HepG2 (cell line): Measurements from ENCODE around the gene RBM12. TPM values are rescaled to one million over a fixed set of nuclear protein-coding genes. Genes with fewer than 3 reads are reported as not detected.

Source experiments
- ETV5 ChIP-seq: IDR thresholded peaks from 2 replicates; pipeline ENCODE4 v1.6.1; 2018; ENCODE audit warnings: missing biosample characterization, missing genetic modification reagents, inconsistent platforms, borderline replicate concordance
- GZF1 ChIP-seq: sonication (generic); formaldehyde crosslinking; IDR thresholded peaks from 2 replicates; pipeline ENCODE4 v1.5.1; 2020; ENCODE audit warnings: mild to moderate bottlenecking, missing genetic modification reagents
- KDM1A ChIP-seq: IDR thresholded peaks from 2 replicates; pipeline ENCODE4 v1.6.1; 2016; ENCODE audit warnings: missing compliant biosample characterization
- KDM3A ChIP-seq: IDR thresholded peaks from 2 replicates; pipeline ENCODE4 v1.6.1; 2018; ENCODE audit warnings: low read depth, missing compliant biosample characterization
- KLF11 ChIP-seq: IDR thresholded peaks from 2 replicates; pipeline ENCODE4 v1.6.1; 2016; ENCODE audit warnings: missing compliant biosample characterization
- MEIS1 ChIP-seq: sonication (generic); formaldehyde crosslinking; IDR thresholded peaks from 2 replicates; pipeline ENCODE4 v1.9.0; 2021; ENCODE audit warnings: mild to moderate bottlenecking, missing genetic modification reagents, moderate library complexity, borderline replicate concordance
- NFE2 ChIP-seq: sonication (generic); formaldehyde crosslinking; IDR thresholded peaks from 2 replicates; pipeline ENCODE4 v1.4.0; 2020; ENCODE audit warnings: missing genetic modification reagents
- NR2F6 ChIP-seq, 2 experiments: IDR thresholded peaks; 2 replicates each; pipeline ENCODE4 v1.6.1; 2016; ENCODE audit warnings: antibody characterized with exemption in 1 of 2, mild to moderate bottlenecking in 1 of 2
- PAF1 ChIP-seq: IDR thresholded peaks from 2 replicates; pipeline ENCODE4 v1.6.1; 2016; ENCODE audit warnings: missing genetic modification reagents, missing compliant biosample characterization
- TAF1 ChIP-seq: sonication (generic); formaldehyde crosslinking; IDR thresholded peaks from 2 replicates; pipeline ENCODE4 v1.4.0; 2020; ENCODE audit warnings: missing genetic modification reagents
- TBX2 ChIP-seq: sonication (generic); formaldehyde crosslinking; IDR thresholded peaks from 2 replicates; pipeline ENCODE4 v1.5.0; 2020; ENCODE audit warnings: missing genetic modification reagents, mild to moderate bottlenecking, borderline replicate concordance
- TSC22D2 ChIP-seq: sonication (generic); formaldehyde crosslinking; IDR thresholded peaks from 2 replicates; pipeline ENCODE4 v1.5.1; 2020; ENCODE audit warnings: missing genetic modification reagents, mild to moderate bottlenecking, borderline replicate concordance
- ZFYVE20 ChIP-seq: sonication (generic); formaldehyde crosslinking; IDR thresholded peaks from 2 replicates; pipeline ENCODE4 v1.8.0; 2023; ENCODE audit warnings: low read depth, mild to moderate bottlenecking, moderate library complexity, missing genetic modification reagents, borderline replicate concordance
- ZNF44 ChIP-seq: sonication (generic); formaldehyde crosslinking; IDR thresholded peaks from 2 replicates; pipeline ENCODE4 v1.5.1; 2020; ENCODE audit warnings: mild to moderate bottlenecking, missing genetic modification reagents
- ZNF496 ChIP-seq: sonication (generic); formaldehyde crosslinking; IDR thresholded peaks from 2 replicates; pipeline ENCODE4 v1.8.1; 2023; ENCODE audit warnings: mild to moderate bottlenecking, moderate library complexity, missing genetic modification reagents; ENCODE audit not compliant: insufficient replicate concordance
- ZNF883 ChIP-seq: sonication (generic); formaldehyde crosslinking; IDR thresholded peaks from 2 replicates; pipeline ENCODE4 v1.5.1; 2020; ENCODE audit warnings: mild to moderate bottlenecking, missing genetic modification reagents; ENCODE audit errors: not compliant biosample characterization
- polyA plus RNA-seq, 8 experiments: library from polyadenylated mRNA; depleted of rRNA in 3 of 8; stranded (reverse) in 7 of 8; unstranded in 1 of 8; fragments of >200 nt; fragmentation: Illumina TruSeq in 4 of 8; extraction: Trizol in 4 of 8; gene quantifications; 2 replicates each; pipeline versions ENCODE4 v1.2.1 to v1.2.3, GENCODE V29; 2011 to 2016; ENCODE audit warnings: low read depth in 4 of 8, missing spikeins in 1 of 8, mixed read lengths in 1 of 8; ENCODE audit not compliant: insufficient read depth in 1 of 8
- total RNA-seq, 5 experiments: library from RNA; depleted of rRNA; stranded (reverse); fragments of >200 nt; fragmentation: Illumina TruSeq; extraction: Trizol; gene quantifications; 2 replicates each; pipeline ENCODE4 v1.2.3, GENCODE V29; 2016; ENCODE audit warnings: low read depth in 1 of 5
- TF ChIP-seq, protein P1 (sequence below): IDR thresholded peaks from 2 replicates; pipeline ENCODE4 v1.6.1; 2016; ENCODE audit warnings: mild to moderate bottlenecking, missing biosample characterization, missing genetic modification reagents
- TF ChIP-seq, protein P2 (sequence below): sonication (generic); formaldehyde crosslinking; IDR thresholded peaks from 2 replicates; pipeline ENCODE4 v1.8.0; 2022; ENCODE audit warnings: mild to moderate bottlenecking, missing genetic modification reagents, moderate library complexity
- TF ChIP-seq, protein P3 (sequence below): sonication (generic); formaldehyde crosslinking; IDR thresholded peaks from 2 replicates; pipeline ENCODE4 v1.8.1; 2023; ENCODE audit warnings: mild to moderate bottlenecking, inconsistent platforms, moderate library complexity, missing genetic modification reagents, borderline replicate concordance
- TF ChIP-seq, protein P4 (sequence below): sonication (generic); formaldehyde crosslinking; IDR thresholded peaks from 2 replicates; pipeline ENCODE4 v1.5.1; 2020; ENCODE audit warnings: mild to moderate bottlenecking, missing genetic modification reagents, borderline replicate concordance
- TF ChIP-seq, protein P5 (sequence below): sonication (generic); formaldehyde crosslinking; IDR thresholded peaks from 2 replicates; pipeline ENCODE4 v1.8.0; 2022; ENCODE audit warnings: mild to moderate bottlenecking, missing genetic modification reagents, moderate library complexity
- TF ChIP-seq, protein P6 (sequence below): sonication (generic); formaldehyde crosslinking; IDR thresholded peaks from 2 replicates; pipeline ENCODE4 v1.4.0; 2020; ENCODE audit warnings: mild to moderate bottlenecking, missing genetic modification reagents
- TF ChIP-seq, protein P7 (sequence below): sonication (generic); formaldehyde crosslinking; IDR thresholded peaks from 2 replicates; pipeline ENCODE4 v1.4.0; 2020; ENCODE audit warnings: missing genetic modification reagents, low read depth, mild to moderate bottlenecking, borderline replicate concordance
- TF ChIP-seq, protein P8 (sequence below): sonication (generic); formaldehyde crosslinking; IDR thresholded peaks from 2 replicates; pipeline ENCODE4 v1.8.1; 2023; ENCODE audit warnings: mild to moderate bottlenecking, missing genetic modification reagents, borderline replicate concordance

RBM12 gene
- total and polyA plus RNA-seq, 2 of the 13 experiments (the other 11 are each of a cell fraction or from before 2014, with no cell fraction given): 97.9 to 104 TPM

DNA sequence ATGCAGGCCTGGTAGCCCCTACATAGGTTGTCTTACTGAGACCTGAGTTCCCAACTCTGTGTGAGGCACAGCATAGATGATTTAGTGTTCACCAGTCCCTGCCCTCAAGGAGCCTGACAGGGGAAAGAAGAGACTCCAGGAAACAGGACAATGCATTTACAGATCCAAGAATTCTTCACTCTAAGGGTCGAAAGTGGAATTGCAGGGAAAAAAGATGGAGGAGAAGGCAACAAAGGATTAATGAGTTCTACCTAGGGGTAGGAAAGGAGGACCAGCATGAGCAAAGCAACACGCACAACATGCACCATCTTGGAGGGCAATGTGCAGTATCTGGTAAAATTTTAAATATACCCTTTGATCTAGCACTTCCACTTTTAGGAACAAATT lies 43.1 kb downstream of the RBM12 start (continued):
- TF ChIP-seq KDM3A (CRISPR knock-in tag): no peak
- 0 out of 2 replicates have a peak, but pooled peaks have one; percentile 34 for TF ChIP-seq ZNF44
- TF ChIP-seq PAF1 (CRISPR knock-in tag): 0 out of 2 replicates have a peak, but pooled peaks have one; percentile 59
- 0 out of 2 replicates have a peak, but pooled peaks have one; percentile 14 for TF ChIP-seq TBX2
- TF ChIP-seq, protein P1, sequence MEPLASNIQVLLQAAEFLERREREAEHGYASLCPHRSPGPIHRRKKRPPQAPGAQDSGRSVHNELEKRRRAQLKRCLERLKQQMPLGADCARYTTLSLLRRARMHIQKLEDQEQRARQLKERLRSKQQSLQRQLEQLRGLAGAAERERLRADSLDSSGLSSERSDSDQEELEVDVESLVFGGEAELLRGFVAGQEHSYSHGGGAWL (CRISPR knock-in tag): no peak
- TF ChIP-seq, protein P2, sequence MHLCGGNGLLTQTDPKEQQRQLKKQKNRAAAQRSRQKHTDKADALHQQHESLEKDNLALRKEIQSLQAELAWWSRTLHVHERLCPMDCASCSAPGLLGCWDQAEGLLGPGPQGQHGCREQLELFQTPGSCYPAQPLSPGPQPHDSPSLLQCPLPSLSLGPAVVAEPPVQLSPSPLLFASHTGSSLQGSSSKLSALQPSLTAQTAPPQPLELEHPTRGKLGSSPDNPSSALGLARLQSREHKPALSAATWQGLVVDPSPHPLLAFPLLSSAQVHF (CRISPR knock-in tag): no peak
- TF ChIP-seq, protein P3, sequence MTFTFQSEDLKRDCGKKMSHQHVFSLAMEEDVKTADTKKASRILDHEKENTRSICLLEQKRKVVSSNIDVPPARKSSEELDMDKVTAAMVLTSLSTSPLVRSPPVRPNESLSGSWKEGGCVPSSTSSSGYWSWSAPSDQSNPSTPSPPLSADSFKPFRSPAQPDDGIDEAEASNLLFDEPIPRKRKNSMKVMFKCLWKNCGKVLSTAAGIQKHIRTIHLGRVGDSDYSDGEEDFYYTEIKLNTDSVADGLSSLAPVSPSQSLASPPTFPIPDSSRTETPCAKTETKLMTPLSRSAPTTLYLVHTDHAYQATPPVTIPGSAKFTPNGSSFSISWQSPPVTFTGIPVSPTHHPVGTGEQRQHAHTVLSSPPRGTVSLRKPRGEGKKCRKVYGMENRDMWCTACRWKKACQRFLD (CRISPR knock-in tag): no peak
- TF ChIP-seq, protein P4, sequence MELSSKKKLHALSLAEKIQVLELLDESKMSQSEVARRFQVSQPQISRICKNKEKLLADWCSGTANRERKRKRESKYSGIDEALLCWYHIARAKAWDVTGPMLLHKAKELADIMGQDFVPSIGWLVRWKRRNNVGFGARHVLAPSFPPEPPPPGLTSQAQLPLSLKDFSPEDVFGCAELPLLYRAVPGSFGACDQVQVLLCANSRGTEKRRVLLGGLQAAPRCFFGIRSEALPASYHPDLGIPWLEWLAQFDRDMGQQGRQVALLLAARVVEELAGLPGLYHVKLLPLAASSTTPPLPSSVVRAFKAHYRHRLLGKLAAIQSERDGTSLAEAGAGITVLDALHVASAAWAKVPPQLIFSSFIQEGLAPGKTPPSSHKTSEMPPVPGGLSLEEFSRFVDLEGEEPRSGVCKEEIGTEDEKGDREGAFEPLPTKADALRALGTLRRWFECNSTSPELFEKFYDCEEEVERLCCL (CRISPR knock-in tag): 0 out of 2 replicates have a peak, but pooled peaks have one; percentile 36
- TF ChIP-seq NR2F6 (IDR thresholded peaks at IDR 0.05): no peak
- no peak for TF ChIP-seq NR2F6 (CRISPR knock-in tag; IDR thresholded peaks at IDR 0.05)
- TF ChIP-seq TSC22D2 (CRISPR knock-in tag): no peak
- TF ChIP-seq, protein P5, sequence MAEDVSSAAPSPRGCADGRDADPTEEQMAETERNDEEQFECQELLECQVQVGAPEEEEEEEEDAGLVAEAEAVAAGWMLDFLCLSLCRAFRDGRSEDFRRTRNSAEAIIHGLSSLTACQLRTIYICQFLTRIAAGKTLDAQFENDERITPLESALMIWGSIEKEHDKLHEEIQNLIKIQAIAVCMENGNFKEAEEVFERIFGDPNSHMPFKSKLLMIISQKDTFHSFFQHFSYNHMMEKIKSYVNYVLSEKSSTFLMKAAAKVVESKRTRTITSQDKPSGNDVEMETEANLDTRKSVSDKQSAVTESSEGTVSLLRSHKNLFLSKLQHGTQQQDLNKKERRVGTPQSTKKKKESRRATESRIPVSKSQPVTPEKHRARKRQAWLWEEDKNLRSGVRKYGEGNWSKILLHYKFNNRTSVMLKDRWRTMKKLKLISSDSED: no peak
- peak; percentile 37 for TF ChIP-seq ZNF883 (CRISPR knock-in tag)
- no peak for TF ChIP-seq ZNF496 (CRISPR knock-in tag)
- TF ChIP-seq ETV5 (CRISPR knock-in tag): no peak
- no peak for TF ChIP-seq KLF11
- no peak for TF ChIP-seq ZFYVE20 (CRISPR knock-in tag)
- no peak for TF ChIP-seq MEIS1 (CRISPR knock-in tag)
- TF ChIP-seq, protein P6, sequence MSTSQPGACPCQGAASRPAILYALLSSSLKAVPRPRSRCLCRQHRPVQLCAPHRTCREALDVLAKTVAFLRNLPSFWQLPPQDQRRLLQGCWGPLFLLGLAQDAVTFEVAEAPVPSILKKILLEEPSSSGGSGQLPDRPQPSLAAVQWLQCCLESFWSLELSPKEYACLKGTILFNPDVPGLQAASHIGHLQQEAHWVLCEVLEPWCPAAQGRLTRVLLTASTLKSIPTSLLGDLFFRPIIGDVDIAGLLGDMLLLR (CRISPR knock-in tag): no peak
- TF ChIP-seq TAF1 (CRISPR knock-in tag): no peak
- TF ChIP-seq KDM1A (CRISPR knock-in tag): no peak
- TF ChIP-seq GZF1 (CRISPR knock-in tag): no peak
- TF ChIP-seq, protein P7, sequence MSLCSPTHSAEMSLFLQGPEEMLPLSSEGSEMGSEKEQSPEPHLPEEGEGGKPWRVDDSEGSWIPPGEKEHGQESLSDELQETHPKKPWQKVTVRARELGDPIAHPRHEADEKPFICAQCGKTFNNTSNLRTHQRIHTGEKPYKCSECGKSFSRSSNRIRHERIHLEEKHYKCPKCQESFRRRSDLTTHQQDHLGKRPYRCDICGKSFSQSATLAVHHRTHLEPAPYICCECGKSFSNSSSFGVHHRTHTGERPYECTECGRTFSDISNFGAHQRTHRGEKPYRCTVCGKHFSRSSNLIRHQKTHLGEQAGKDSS (CRISPR knock-in tag): no peak
- TF ChIP-seq, protein P8, sequence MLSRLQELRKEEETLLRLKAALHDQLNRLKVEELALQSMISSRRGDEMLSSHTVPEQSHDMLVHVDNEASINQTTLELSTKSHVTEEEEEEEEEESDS (CRISPR knock-in tag): no peak
- TF ChIP-seq NFE2 (CRISPR knock-in tag): no peak
